HepG2 (cell line): Measurements from ENCODE around the gene NLE1. TPM values are rescaled to one million over a fixed set of nuclear protein-coding genes. Genes with fewer than 3 reads are reported as not detected.
A peak's percentile ranks its signal among the peaks of the same experiment; 100 is the strongest.

Source experiments
- AGO1 ChIP-seq: fragments of 200-400 bp; formaldehyde crosslinking; IDR thresholded peaks from 2 replicates; pipeline ENCODE4 v1.6.1; 2017; ENCODE audit warnings: mild to moderate bottlenecking, low read depth, low read length, moderate library complexity; ENCODE audit not compliant: poor library complexity, severe bottlenecking
- BORCS8-MEF2B ChIP-seq: sonication (generic); formaldehyde crosslinking; IDR thresholded peaks from 2 replicates; pipeline ENCODE4 v1.8.0; 2022; ENCODE audit warnings: mild to moderate bottlenecking, missing genetic modification reagents
- CAMTA2 ChIP-seq: sonication (generic); formaldehyde crosslinking; IDR thresholded peaks from 2 replicates; pipeline ENCODE4 v1.4.0; 2020; ENCODE audit warnings: mild to moderate bottlenecking, missing genetic modification reagents, borderline replicate concordance
- E2F5 ChIP-seq: sonication (generic); formaldehyde crosslinking; conservative IDR thresholded peaks from 2 replicates; pipeline ENCODE4 v1.4.0; 2020; ENCODE audit warnings: missing genetic modification reagents
- HNF1A ChIP-seq, 2 experiments: sonication (generic) in 1 of 2; formaldehyde crosslinking in 1 of 2; IDR thresholded peaks; 2 replicates each; pipeline versions ENCODE4 v1.4.0 to v1.6.1; 2016 to 2020; ENCODE audit warnings: borderline replicate concordance in 1 of 2, low read depth in 1 of 2, mild to moderate bottlenecking in 1 of 2, missing genetic modification reagents in 1 of 2
- HOXA5 ChIP-seq: sonication (generic); formaldehyde crosslinking; IDR thresholded peaks from 2 replicates; pipeline ENCODE4 v1.4.0; 2020; ENCODE audit warnings: missing genetic modification reagents
- JUN ChIP-seq: sonication (generic); formaldehyde crosslinking; IDR thresholded peaks from 2 replicates; pipeline ENCODE4 v1.4.0; 2020; ENCODE audit warnings: mild to moderate bottlenecking, missing genetic modification reagents
- KMT2A ChIP-seq: sonication (generic); formaldehyde crosslinking; IDR thresholded peaks from 2 replicates; pipeline ENCODE4 v1.4.0; 2020; ENCODE audit warnings: missing genetic modification reagents
- NFE2L2 ChIP-seq: fragments of 150-350 bp; IDR thresholded peaks from 2 replicates; pipeline ENCODE4 v1.6.1; 2014; ENCODE audit warnings: low read length
- TFAP4 ChIP-seq: sonication (generic); IDR thresholded peaks from 2 replicates; pipeline ENCODE4 v1.6.1; 2016; ENCODE audit warnings: low read depth, borderline replicate concordance
- YY1 ChIP-seq: IDR thresholded peaks from 2 replicates; pipeline ENCODE4 v1.6.1; 2011; ENCODE audit warnings: low read length, low read depth, moderate library complexity, mild to moderate bottlenecking; ENCODE audit not compliant: insufficient read depth, insufficient replicate concordance
- ZHX1 ChIP-seq: sonication (generic); formaldehyde crosslinking; IDR thresholded peaks from 2 replicates; pipeline ENCODE4 v1.8.1; 2022; ENCODE audit warnings: low read depth, mild to moderate bottlenecking, missing genetic modification reagents
- ZNF12 ChIP-seq: sonication (generic); formaldehyde crosslinking; IDR thresholded peaks from 2 replicates; pipeline ENCODE4 v1.5.0; 2020; ENCODE audit warnings: missing genetic modification reagents
- ZNF256 ChIP-seq: sonication (generic); formaldehyde crosslinking; conservative IDR thresholded peaks from 2 replicates; pipeline ENCODE4 v1.4.0; 2020; ENCODE audit warnings: missing genetic modification reagents
- ZNF260 ChIP-seq: sonication (generic); formaldehyde crosslinking; IDR thresholded peaks from 2 replicates; pipeline ENCODE4 v1.4.0; 2020; ENCODE audit warnings: missing genetic modification reagents, low read depth, mild to moderate bottlenecking, borderline replicate concordance
- ZNF570 ChIP-seq: sonication (generic); formaldehyde crosslinking; IDR thresholded peaks from 2 replicates; pipeline ENCODE4 v1.4.0; 2020; ENCODE audit warnings: mild to moderate bottlenecking, missing genetic modification reagents, borderline replicate concordance
- ZNF580 ChIP-seq: IDR thresholded peaks from 2 replicates; pipeline ENCODE4 v1.6.1; 2016; ENCODE audit warnings: low read depth, borderline replicate concordance
- ZNF737 ChIP-seq: sonication (generic); formaldehyde crosslinking; IDR thresholded peaks from 2 replicates; pipeline ENCODE4 v1.5.0; 2020; ENCODE audit warnings: missing genetic modification reagents, mild to moderate bottlenecking, borderline replicate concordance
- ZNF777 ChIP-seq: sonication (generic); formaldehyde crosslinking; IDR thresholded peaks from 2 replicates; pipeline ENCODE4 v1.4.0; 2020; ENCODE audit warnings: missing genetic modification reagents
- ZNF788 ChIP-seq: sonication (generic); formaldehyde crosslinking; IDR thresholded peaks from 2 replicates; pipeline ENCODE4 v1.5.0; 2020; ENCODE audit warnings: mild to moderate bottlenecking, missing genetic modification reagents, borderline replicate concordance
- polyA plus RNA-seq, 8 experiments: library from polyadenylated mRNA; depleted of rRNA in 3 of 8; stranded (reverse) in 7 of 8; unstranded in 1 of 8; fragments of >200 nt; fragmentation: Illumina TruSeq in 4 of 8; extraction: Trizol in 4 of 8; gene quantifications; 2 replicates each; pipeline versions ENCODE4 v1.2.1 to v1.2.3, GENCODE V29; 2011 to 2016; ENCODE audit warnings: low read depth in 4 of 8, missing spikeins in 1 of 8, mixed read lengths in 1 of 8; ENCODE audit not compliant: insufficient read depth in 1 of 8
- total RNA-seq, 5 experiments: library from RNA; depleted of rRNA; stranded (reverse); fragments of >200 nt; fragmentation: Illumina TruSeq; extraction: Trizol; gene quantifications; 2 replicates each; pipeline ENCODE4 v1.2.3, GENCODE V29; 2016; ENCODE audit warnings: low read depth in 1 of 5

The NLE1 gene
- total and polyA plus RNA-seq, 2 of the 13 experiments (the other 11 are each of a cell fraction or from before 2014, with no cell fraction given): 20.3 to 34.5 TPM

- TF ChIP-seq AGO1: no peak
- no peak for TF ChIP-seq CAMTA2 (CRISPR knock-in tag)
- TF ChIP-seq YY1: peak; percentile 75
- peak; percentile 44; the same call in 1 of the 2 replicates for TF ChIP-seq ZNF580
- no peak; the same call in 1 of the 2 replicates for TF ChIP-seq KMT2A (CRISPR knock-in tag)
- 0 out of 2 replicates have a peak, but pooled peaks have one; percentile 5 for TF ChIP-seq ZNF788
- TF ChIP-seq ZNF12 (CRISPR knock-in tag): no peak
- TF ChIP-seq ZNF737 (CRISPR knock-in tag): no peak
- TF ChIP-seq BORCS8-MEF2B: peak; percentile 21; the same call in 1 of the 2 replicates
- no peak for TF ChIP-seq ZNF256 (CRISPR knock-in tag)
- TF ChIP-seq HOXA5 (CRISPR knock-in tag): 0 out of 2 replicates have a peak, but pooled peaks have one; percentile 61
- no peak for TF ChIP-seq JUN (CRISPR knock-in tag)
- TF ChIP-seq HNF1A (IDR thresholded peaks at IDR 0.05; ENCODE audit: low read depth): no peak
- TF ChIP-seq HNF1A (CRISPR knock-in tag; IDR thresholded peaks at IDR 0.05; ENCODE audit: borderline replicate concordance): no peak
- no peak for TF ChIP-seq NFE2L2
- TF ChIP-seq TFAP4: no peak
- TF ChIP-seq ZNF260 (CRISPR knock-in tag): no peak
- no peak for TF ChIP-seq ZHX1 (CRISPR knock-in tag)
- 0 out of 2 replicates have a peak, but pooled peaks have one; percentile 14 for TF ChIP-seq E2F5
- TF ChIP-seq ZNF570: no peak
- TF ChIP-seq ZNF777: peak; percentile 84
Measured at GRCh38 chr17:35088881-35089585, 53.1 kb downstream of the NLE1 start (continued).
